ENCODE results near the gene PARP12. TPM values are rescaled to one million over a fixed set of nuclear protein-coding genes. Genes with fewer than 3 reads are reported as not detected.

Gene PARP12
- total and polyA plus RNA-seq, 2 of the 13 experiments (the other 11 are each of a cell fraction or from before 2014, with no cell fraction given): 15.5 to 35.2 TPM

GRCh38 chr7:140049339-140050024, 13.3 kb downstream of the PARP12 start (continued):
- TF ChIP-seq PRDM15 (CRISPR knock-in tag; IDR thresholded peaks at IDR 0.05) (0 out of 2 replicates have a peak, but pooled peaks have one; percentile 18), KDM1A (CRISPR knock-in tag; IDR thresholded peaks at IDR 0.05) (peak; percentile 78; the same call in 1 of the 2 replicates), MYNN (CRISPR knock-in tag; IDR thresholded peaks at IDR 0.05; ENCODE audit: low read depth) (no peak), ELF4 (CRISPR knock-in tag; IDR thresholded peaks at IDR 0.05; ENCODE audit: borderline replicate concordance) (peak; percentile 77; the same call in 1 of the 2 replicates), NFYB (CRISPR knock-in tag; IDR thresholded peaks at IDR 0.05) (no peak), SETDB1 (CRISPR knock-in tag; IDR thresholded peaks at IDR 0.05; ENCODE audit: borderline replicate concordance) (no peak), TBP (CRISPR knock-in tag; IDR thresholded peaks at IDR 0.05) (no peak; the same call in 1 of the 2 replicates), MLXIP (CRISPR knock-in tag; IDR thresholded peaks at IDR 0.05; ENCODE audit: borderline replicate concordance) (no peak), ZNF34 (CRISPR knock-in tag; IDR thresholded peaks at IDR 0.05; ENCODE audit: borderline replicate concordance) (no peak), PRDM4 (CRISPR knock-in tag; IDR thresholded peaks at IDR 0.05; ENCODE audit: borderline replicate concordance) (no peak), EED (CRISPR knock-in tag; IDR thresholded peaks at IDR 0.05) (no peak), XBP1 (CRISPR knock-in tag; IDR thresholded peaks at IDR 0.05) (no peak), ZNF230 (CRISPR knock-in tag; IDR thresholded peaks at IDR 0.05) (0 out of 2 replicates have a peak, but pooled peaks have one; percentile 21), SSRP1 (CRISPR knock-in tag; IDR thresholded peaks at IDR 0.05) (peak; percentile 58; the same call in 1 of the 2 replicates), HMGA1 (CRISPR knock-in tag; conservative IDR thresholded peaks at IDR 0.05) (no peak), ZNF234 (CRISPR knock-in tag; conservative IDR thresholded peaks at IDR 0.05) (no peak), ZNF225 (CRISPR knock-in tag; IDR thresholded peaks at IDR 0.05) (no peak), MED1 (CRISPR knock-in tag; IDR thresholded peaks at IDR 0.05) (peak; percentile 99), FOXM1 (CRISPR knock-in tag; IDR thresholded peaks at IDR 0.05) (no peak), ZBTB38 (CRISPR knock-in tag; IDR thresholded peaks at IDR 0.05) (peak; percentile 83), ISL2 (CRISPR knock-in tag; IDR thresholded peaks at IDR 0.05) (peak; percentile 96)
